Nephron (organoid): ENCODE measurements around the gene PPP4R2.

ENCODE experiments used
- H3K27ac Mint-ChIP-seq, 3 experiments: 2 replicates each; pipeline ENCODE4 v1.8.0; 2020; ENCODE audit warnings: mixed read lengths in 3 of 3, mild to moderate bottlenecking in 2 of 3, moderate library complexity in 1 of 3
- H3K27me3 Mint-ChIP-seq: 2 replicates; pipeline ENCODE4 v1.8.0; 2021; ENCODE audit warnings: low read depth, mild to moderate bottlenecking, moderate library complexity, mixed read lengths
- H3K36me3 Mint-ChIP-seq: 2 replicates; pipeline ENCODE4 v1.8.0; 2020; ENCODE audit warnings: low read depth, mixed read lengths
- H3K4me1 Mint-ChIP-seq: 2 replicates; pipeline ENCODE4 v1.8.0; 2020; ENCODE audit warnings: mixed read lengths
- H3K4me3 Mint-ChIP-seq, 3 experiments: 2 replicates each; pipeline ENCODE4 v1.8.0; 2020; ENCODE audit warnings: mild to moderate bottlenecking in 3 of 3, mixed read lengths in 3 of 3, moderate library complexity in 2 of 3
- H3K9me3 Mint-ChIP-seq: 2 replicates; pipeline ENCODE4 v1.8.0; 2020; ENCODE audit warnings: mixed read lengths
- CTCF ChIP-seq, 3 experiments: fragments of 200-600 bp; sonication (generic); IDR thresholded peaks; one replicate each; pipeline ENCODE4 v1.5.0; 2021; ENCODE audit warnings: antibody characterized with exemption in 3 of 3; ENCODE audit not compliant: unreplicated experiment in 3 of 3

Gene PPP4R2

DNA sequence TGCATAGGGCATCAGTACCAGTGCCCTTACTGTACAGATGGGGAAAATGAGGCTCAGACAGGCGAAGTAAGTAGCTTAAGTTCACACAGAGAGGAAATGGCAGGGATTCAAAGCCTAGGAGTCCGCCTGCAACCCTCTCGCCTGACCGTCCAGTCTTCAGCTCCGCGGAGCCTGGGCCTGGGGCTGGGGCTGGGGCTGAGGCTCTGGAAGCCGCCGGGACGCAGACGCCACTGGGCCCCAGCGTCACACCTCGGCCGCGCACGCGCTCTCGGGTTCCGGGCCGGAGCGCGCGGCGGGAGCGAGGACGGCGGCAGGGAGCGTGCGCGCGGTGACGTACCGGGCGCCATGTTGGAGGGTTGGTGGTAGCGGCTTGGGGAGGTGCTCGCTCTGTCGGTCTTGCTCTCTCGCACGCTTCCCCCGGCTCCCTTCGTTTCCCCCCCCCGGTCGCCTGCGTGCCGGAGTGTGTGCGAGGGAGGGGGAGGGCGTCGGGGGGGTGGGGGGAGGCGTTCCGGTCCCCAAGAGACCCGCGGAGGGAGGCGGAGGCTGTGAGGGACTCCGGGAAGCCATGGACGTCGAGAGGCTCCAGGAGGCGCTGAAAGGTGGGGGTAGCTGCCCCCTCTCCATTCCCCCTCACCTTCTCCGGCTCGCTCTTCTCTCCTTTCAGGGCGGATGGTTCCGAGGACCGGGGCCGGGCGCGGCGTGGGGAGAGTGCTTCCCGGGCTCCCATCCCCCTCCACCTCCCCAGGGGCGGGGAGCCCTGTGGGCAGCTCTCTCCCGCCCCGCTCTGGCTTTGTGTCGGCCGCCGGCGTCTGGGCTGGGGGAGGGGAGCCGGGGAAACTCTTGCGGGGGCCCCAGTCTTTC, at the start of gene PPP4R2:
Gene PPP4R2, plus strand, starts transcription at position 339 of the 861 bp plus-strand sequence. Its CDS starts 227 bp downstream, at position 566.
- H3K36me3 Mint-ChIP-seq: peaks cover 28% of the 10 kb centered on the region
- TF ChIP-seq CTCF (IDR thresholded peaks at IDR 0.05; ENCODE audit: unreplicated experiment in 3 of 3): no peak
- peaks cover 3% of the 10 kb centered on the region for H3K27me3 Mint-ChIP-seq
- no peaks in the 10 kb centered on the region for H3K9me3 Mint-ChIP-seq
- H3K4me3 Mint-ChIP-seq: peak within 1 kb of the TSS; percentile 84 to 91 (median 88)
- H3K4me1 Mint-ChIP-seq: peaks cover 36% of the 10 kb centered on the region
- peak within 1 kb of the TSS; percentile 84 to 94 (median 89) for H3K27ac Mint-ChIP-seq

DNA sequence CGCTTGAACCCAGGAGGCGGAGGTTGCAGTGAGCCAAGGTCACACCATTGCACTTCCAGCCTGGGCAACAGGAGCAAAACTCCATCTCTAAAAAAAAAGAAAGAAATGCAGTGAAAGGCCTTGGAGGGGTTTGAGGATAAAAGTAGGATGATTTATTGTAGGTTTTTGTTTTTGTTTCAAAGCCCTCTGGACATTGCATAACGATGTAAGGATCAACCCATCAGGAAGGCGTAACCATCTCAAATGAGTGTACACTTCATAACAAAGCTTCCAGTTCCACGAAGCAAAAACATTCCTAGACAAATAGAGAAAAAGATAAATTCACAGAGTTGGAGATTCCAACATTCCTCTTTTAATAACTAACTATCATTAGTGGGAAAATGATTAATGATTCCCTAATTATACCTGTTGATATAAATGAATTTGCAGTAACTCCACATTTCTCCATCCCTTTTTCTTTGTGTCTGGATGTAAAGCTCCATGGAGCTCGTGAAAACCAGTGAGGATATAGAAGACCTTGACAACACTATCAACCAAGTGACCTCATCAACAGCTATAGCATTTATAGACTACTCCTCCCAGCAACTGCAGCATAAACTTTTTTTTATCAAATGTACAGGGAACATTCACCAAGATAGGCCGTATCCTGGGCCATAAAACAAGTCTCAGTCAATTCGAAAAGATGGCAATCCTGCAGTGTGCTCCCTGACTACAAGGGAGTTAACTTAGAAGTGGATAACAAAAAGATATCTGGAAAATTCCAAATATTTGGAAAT, 48.7 kb upstream of the PPP4R2 start:
- Mint-ChIP-seq H3K9me3 (no peaks in the 10 kb centered on the region), H3K4me3 (no peak overlapping the region), H3K27me3 (no peaks in the 10 kb centered on the region), H3K36me3 (no peaks in the 10 kb centered on the region), H3K27ac (peak overlapping the region in 2 of 3 experiments; percentile 5 to 22), H3K4me1 (peaks cover 5% of the 10 kb centered on the region)
- no peak for TF ChIP-seq CTCF (IDR thresholded peaks at IDR 0.05; ENCODE audit: unreplicated experiment in 3 of 3)

GRCh38 chr3:72949016-72949415, 47.6 kb upstream of the PPP4R2 start:
- Mint-ChIP-seq H3K27me3 (no peaks in the 10 kb centered on the region), H3K36me3 (no peaks in the 10 kb centered on the region), H3K27ac (no peak overlapping the region), H3K9me3 (no peaks in the 10 kb centered on the region), H3K4me1 (peaks cover 5% of the 10 kb centered on the region), H3K4me3 (no peak overlapping the region)
- TF ChIP-seq CTCF (IDR thresholded peaks at IDR 0.05; ENCODE audit: unreplicated experiment in 3 of 3): no peak

DNA sequence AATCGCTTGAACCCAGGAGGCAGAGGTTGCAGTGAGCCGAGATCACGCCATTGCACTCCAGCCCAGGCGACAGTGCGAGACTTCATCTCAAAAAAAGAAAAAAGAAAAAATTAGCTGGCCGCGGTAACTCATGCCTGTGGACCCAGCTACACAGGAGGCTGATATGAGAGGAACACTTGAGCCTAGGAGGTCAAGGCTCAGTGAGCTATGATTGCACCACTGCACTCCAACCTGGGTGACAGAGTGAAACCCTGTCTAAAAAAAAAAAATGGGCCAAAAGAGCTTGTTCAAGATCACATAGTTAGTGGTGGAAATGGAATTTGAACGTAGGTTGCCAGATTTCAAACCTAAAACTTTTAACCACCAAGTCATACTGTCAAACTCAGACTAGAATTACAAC, 46.2 kb upstream of the PPP4R2 start:
- Mint-ChIP-seq H3K9me3 (no peaks in the 10 kb centered on the region), H3K4me3 (no peak overlapping the region), H3K27ac (no peak overlapping the region), H3K4me1 (peaks cover 5% of the 10 kb centered on the region), H3K36me3 (peaks cover 5% of the 10 kb centered on the region), H3K27me3 (no peaks in the 10 kb centered on the region)
- no peak for TF ChIP-seq CTCF (IDR thresholded peaks at IDR 0.05; ENCODE audit: unreplicated experiment in 3 of 3)

DNA sequence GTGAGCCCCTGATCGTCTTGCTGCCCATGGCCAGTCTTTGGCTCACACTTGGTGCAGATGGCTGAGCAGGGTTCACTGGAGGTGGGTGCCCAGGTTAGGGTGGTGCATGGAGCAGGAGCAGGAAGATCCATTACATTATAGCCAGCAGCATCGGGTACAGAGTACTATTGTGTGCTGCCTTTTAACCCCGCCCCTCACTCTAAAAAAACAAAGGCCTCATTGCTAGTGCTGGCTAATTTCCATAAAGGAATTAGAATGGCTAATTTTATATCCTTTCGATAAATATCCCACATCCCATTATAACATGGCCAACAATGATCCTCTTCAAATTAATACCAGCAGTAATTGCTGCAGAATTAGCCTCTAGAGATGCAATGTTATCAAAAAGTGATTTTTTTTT, 45.8 kb upstream of the PPP4R2 start:
- peaks cover 5% of the 10 kb centered on the region for H3K4me1 Mint-ChIP-seq
- no peaks in the 10 kb centered on the region for H3K9me3 Mint-ChIP-seq
- no peak overlapping the region for H3K27ac Mint-ChIP-seq
- peaks cover 9% of the 10 kb centered on the region for H3K36me3 Mint-ChIP-seq
- H3K27me3 Mint-ChIP-seq: no peaks in the 10 kb centered on the region
- no peak overlapping the region for H3K4me3 Mint-ChIP-seq
- no peak for TF ChIP-seq CTCF (IDR thresholded peaks at IDR 0.05; ENCODE audit: unreplicated experiment in 3 of 3)
